Measurements from ENCODE around the gene DLG2.

GRCh38 chr11:83687787-83688186 lies 1939.4 kb downstream of the DLG2 start:
- TF ChIP-seq CTCF (IDR thresholded peaks at IDR 0.05; ENCODE audit: insufficient read depth, low read depth, low read length) (no peak), EZH2 (IDR thresholded peaks at IDR 0.05; ENCODE audit: insufficient read depth, low read length) (no peak)
